GF-D8 (cell line): Measurements from ENCODE around the gene NEURL2.

Experiments used
- DNase-seq: peaks from one replicate; lab custom pipeline; 2025; lab: John Stamatoyannopoulos, UW

The NEURL2 gene

DNA sequence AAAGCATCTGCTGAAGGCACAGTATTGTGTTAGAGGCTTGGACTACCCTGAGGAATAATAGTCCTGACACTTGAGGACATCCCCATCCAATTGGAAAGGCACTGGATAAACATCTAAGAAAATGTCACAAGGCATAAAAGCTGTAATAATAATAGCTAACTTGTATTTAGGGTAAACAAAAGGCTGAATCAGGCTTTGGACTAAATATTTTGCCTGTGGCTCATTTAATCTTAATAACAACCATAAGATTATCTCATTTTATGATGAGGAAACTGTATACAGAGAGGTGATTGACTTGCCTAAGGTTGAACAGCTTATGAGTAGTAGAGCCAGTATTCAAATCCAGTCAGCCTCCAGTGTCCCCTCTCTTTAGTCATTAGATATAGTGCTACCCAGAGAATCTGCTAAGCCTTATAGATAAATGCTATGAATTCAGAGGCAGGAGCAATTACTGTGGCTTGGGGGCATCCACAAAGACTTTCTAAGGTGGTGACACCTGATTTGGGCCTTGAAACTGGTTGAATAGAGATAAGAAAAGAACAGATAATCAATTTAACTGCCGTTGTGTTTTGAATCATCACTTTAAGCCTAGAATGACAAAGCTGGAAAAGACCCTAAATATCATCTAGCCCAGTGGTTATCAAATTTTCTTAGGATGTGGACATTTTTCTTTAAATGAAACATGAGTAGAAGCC is 17.5 kb downstream of the NEURL2 start:
- DNase-seq = no peak

DNA sequence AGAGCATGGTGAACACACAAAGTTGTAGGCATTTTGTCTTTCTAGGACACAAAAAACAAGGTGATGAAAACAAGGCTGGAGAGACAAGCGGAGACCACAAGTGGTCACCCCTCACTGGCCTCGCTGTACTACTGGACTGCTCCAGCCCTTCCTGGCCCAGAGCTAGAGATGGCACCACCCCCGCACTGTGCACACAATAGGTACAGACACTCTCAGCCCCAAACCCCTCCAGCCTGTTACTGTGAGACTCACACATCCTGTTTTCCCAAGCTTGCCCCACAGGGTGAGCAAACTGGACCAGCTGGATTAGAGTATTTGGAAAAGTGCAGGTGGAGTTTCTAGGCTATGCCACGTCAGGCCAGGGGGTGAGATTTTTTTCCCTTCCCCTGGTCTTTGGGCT is 18.4 kb downstream of the NEURL2 start:
- DNase-seq = no peak

- DNase-seq = no peak
Observed at GRCh38 chr20:45867819-45868176, 23.2 kb downstream of the NEURL2 start.

- DNase-seq = no peak
Observed at GRCh38 chr20:45867136-45867818, 23.7 kb downstream of the NEURL2 start.

GRCh38 chr20:45866454-45866853 is 24.6 kb downstream of the NEURL2 start:
- DNase-seq = no peak

- DNase-seq = no peak
Observed at GRCh38 chr20:45863543-45864470, 27.2 kb downstream of the NEURL2 start.

- DNase-seq = no peak
Observed at GRCh38 chr20:45861221-45862075, 29.6 kb downstream of the NEURL2 start.

- no peak for DNase-seq
Observed at GRCh38 chr20:45860560-45861220, 30.3 kb downstream of the NEURL2 start.

- DNase-seq = no peak
Observed at GRCh38 chr20:45859916-45860315, 31.1 kb downstream of the NEURL2 start.

GRCh38 chr20:45857882-45858216 is 33.2 kb downstream of the NEURL2 start:
- DNase-seq = peak; percentile 11

DNA sequence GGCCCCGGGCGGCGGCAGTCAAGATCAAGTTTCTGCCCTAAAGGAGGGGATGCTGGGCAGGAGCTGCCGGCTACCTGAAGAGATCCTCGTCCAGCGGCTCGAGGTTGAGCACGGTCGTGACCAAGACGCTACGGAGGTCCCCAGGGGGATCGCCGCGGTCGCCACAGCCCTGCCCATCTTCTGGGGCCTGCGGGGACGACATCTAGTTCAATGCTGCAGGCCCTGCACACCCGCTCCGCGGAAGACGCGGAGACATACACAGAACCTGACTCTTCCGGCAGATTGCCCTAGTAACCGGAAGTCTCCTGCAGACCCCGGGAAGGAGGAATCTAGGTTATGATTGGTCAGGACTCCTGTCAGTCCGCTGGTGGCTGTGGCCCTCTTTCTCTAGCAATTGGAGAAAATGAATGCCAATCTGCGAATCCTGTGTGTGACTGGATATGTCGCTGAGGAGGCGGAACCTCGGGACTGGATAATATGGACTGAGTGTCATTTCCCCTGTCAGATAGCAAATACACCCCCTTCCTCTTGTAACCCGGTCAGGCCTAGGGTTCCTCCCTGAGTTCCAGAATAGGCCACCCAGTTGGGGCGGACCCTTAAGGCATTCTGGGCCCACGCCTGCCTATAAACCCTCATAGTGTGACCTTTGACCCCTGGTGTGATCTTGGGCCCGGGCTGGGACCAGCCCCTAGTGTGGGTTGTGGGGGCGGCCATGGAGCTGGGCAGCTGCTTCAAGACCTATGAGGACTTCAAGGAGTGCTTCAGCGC is 33.7 kb downstream of the NEURL2 start, which contains the start of the genes ACOT8 and ZSWIM3:
TSS of gene ACOT8 (minus strand) at position 279 of the 768 bp plus-strand sequence. CDS start at position 202, 77 bp downstream.
TSS of gene ZSWIM3 (plus strand) at position 501 of the 768 bp plus-strand sequence. CDS start at position 713, 212 bp downstream.
- DNase-seq = peak; percentile 99

- DNase-seq = no peak
Observed at GRCh38 chr20:45853484-45853883, 37.5 kb downstream of the NEURL2 start.

- no peak for DNase-seq
Observed at GRCh38 chr20:45852326-45852725, 38.7 kb downstream of the NEURL2 start.

- no peak for DNase-seq
Observed at GRCh38 chr20:45851501-45851900, 39.5 kb downstream of the NEURL2 start.

DNA sequence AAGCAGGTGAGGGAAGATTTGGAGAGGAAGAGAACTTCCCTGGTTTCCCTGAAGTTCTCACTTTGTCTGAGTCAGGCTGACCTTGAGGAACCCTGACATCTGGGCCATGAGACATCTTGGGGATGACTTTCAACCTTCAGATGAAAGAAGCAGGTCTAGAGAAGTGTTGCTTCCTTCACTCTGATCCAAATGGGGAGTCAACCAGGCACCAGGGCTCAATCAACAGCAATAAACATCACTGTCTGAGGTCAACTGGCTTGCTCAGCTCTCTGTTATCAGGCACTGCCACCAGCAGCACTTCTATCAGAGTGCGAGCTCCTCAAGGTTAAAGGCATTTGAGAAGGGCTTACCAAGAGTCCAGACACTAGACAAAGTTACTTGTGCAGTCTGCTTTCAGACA is 40.1 kb downstream of the NEURL2 start:
- no peak for DNase-seq

DNA sequence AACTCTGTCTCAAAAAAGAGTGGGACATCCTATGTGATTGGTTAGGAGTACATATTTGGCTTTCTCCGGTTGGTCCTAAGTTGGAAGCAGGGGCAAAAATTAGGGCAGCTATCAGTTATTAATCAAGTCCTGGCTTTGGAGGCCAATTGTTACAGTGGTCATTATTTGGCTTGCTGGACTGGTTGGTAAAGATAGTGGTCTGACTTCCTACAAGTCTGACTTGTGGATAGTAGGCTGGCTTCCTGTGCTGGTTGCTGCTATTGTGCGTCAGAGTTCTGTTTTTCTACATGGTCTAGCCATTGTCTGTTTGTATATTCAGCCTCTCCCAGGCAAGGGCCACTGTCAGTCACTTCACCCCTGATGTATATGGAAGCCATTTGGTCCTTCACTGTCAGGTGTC is 40.8 kb downstream of the NEURL2 start:
- no peak for DNase-seq

GRCh38 chr20:45848969-45849582 is 41.9 kb downstream of the NEURL2 start:
- DNase-seq = no peak

DNA sequence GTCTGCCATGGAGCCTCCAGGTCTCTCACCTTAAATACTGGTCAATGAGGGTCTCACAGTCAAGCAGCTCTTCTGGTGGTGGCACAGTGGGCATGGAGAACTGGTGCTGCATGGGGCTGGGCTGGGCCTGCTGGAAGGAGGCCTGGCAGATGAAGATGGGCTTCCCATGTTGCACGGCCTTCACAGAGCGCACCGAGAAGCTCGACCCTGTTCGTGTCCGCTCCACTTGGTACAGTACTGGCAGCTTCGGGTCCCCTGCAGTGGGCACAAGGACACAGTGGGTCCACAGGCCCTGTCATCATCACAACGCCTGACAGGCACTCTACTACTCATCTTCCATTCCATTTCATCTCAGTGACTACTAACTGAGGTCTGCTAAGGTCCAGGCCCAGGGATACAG is 42.6 kb downstream of the NEURL2 start:
- DNase-seq = no peak

GRCh38 chr20:45845452-45845851 is 45.6 kb downstream of the NEURL2 start:
- DNase-seq = no peak

DNA sequence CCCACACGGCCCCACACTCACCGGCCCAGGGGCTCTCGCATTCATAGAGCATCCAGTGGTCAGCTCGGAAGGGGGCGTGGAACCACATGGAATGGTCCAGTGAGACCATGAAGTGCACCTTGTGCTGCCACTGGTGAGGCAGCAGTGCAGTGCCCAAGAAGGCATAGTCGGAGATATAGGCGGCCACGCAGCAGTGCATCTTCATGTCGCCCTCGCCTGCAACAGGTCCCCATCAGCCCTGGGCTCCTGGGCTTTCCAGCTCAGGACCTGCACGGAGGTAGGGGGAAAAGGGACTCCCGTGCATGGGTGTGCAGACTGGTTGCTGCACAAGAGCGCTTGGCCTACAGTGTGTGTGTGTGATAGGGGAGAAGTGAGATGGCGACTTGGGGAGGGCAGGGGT is 47.5 kb downstream of the NEURL2 start:
- DNase-seq = no peak
